ENCODE results near the gene ALKBH3. TPM values are rescaled to one million over a fixed set of nuclear protein-coding genes. Genes with fewer than 3 reads are reported as not detected.

ALKBH3 gene
- total RNA-seq, 2 donors from 2014 or later = 10.5 to 19.8 TPM

DNA sequence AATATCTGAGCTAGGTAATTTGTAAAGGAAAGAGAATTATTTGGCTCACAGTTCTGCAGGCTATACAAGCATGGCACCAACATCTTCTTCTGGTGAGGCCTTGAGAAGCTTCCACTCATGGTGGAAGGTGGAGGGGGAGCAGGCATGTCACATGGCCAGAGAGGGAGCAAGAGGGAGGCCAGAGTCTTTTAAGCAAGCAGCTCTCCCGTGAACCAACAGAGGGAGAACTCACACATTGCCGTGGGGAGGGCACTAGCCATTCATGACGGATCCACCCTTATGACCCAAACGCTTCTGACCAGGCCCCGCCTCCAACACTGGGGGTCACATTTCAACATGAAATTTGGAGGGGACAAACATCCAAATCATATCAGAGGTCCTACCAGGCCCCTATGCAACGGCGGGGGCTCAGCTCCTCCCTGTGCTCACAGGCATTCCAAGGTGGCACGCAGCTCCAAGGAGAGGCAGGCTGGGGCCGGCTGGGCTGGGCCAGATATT is 66.4 kb downstream of the ALKBH3 start:
- H3K4me3 ChIP-seq = no peak overlapping the region
- TF ChIP-seq, protein P1, sequence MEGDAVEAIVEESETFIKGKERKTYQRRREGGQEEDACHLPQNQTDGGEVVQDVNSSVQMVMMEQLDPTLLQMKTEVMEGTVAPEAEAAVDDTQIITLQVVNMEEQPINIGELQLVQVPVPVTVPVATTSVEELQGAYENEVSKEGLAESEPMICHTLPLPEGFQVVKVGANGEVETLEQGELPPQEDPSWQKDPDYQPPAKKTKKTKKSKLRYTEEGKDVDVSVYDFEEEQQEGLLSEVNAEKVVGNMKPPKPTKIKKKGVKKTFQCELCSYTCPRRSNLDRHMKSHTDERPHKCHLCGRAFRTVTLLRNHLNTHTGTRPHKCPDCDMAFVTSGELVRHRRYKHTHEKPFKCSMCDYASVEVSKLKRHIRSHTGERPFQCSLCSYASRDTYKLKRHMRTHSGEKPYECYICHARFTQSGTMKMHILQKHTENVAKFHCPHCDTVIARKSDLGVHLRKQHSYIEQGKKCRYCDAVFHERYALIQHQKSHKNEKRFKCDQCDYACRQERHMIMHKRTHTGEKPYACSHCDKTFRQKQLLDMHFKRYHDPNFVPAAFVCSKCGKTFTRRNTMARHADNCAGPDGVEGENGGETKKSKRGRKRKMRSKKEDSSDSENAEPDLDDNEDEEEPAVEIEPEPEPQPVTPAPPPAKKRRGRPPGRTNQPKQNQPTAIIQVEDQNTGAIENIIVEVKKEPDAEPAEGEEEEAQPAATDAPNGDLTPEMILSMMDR (IDR thresholded peaks at IDR 0.05) = peak in 1 of 2 donors; percentile 44
- no peaks in the 10 kb centered on the region for H3K9me3 ChIP-seq
- H3K27ac ChIP-seq = peak overlapping the region; percentile 9 to 40
- no peaks in the 10 kb centered on the region for H3K27me3 ChIP-seq
- H3K36me3 ChIP-seq = peaks cover 9% of the 10 kb centered on the region
- peak; percentile 78 for DNase-seq (ENCODE audit: low spot score)
- peaks cover 0 to 27% of the 10 kb centered on the region in 2 donors for H3K4me1 ChIP-seq

DNA sequence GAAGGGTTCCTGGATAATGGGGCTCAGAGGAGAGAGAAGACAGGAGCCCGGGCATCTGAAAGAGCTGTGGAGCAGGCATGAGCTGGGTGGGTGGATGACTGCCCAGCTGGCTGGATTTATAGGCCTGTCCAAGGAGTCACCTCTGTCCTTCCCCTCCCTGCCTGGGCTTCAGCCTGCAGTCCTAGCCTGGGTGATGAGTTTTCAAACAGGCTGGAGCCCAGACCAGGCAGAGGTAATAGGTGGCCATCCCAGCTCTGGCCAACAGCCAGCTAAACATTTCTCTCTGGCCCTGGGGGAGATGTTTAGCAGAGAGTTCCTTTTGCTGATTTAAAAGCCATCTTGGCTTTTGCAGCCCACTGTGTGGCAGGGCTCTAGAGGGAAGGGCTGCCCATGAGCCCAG is 67.2 kb downstream of the ALKBH3 start:
- peak overlapping the region in 1 of 2 donors; percentile 40 for H3K27ac ChIP-seq
- DNase-seq (ENCODE audit: low spot score) = no peak
- H3K4me1 ChIP-seq = peaks cover 0 to 24% of the 10 kb centered on the region in 2 donors
- H3K4me3 ChIP-seq = no peak overlapping the region
- no peaks in the 10 kb centered on the region for H3K9me3 ChIP-seq
- H3K27me3 ChIP-seq = no peaks in the 10 kb centered on the region
- peaks cover 9% of the 10 kb centered on the region for H3K36me3 ChIP-seq
- TF ChIP-seq, protein P1 (IDR thresholded peaks at IDR 0.05) = no peak

DNA sequence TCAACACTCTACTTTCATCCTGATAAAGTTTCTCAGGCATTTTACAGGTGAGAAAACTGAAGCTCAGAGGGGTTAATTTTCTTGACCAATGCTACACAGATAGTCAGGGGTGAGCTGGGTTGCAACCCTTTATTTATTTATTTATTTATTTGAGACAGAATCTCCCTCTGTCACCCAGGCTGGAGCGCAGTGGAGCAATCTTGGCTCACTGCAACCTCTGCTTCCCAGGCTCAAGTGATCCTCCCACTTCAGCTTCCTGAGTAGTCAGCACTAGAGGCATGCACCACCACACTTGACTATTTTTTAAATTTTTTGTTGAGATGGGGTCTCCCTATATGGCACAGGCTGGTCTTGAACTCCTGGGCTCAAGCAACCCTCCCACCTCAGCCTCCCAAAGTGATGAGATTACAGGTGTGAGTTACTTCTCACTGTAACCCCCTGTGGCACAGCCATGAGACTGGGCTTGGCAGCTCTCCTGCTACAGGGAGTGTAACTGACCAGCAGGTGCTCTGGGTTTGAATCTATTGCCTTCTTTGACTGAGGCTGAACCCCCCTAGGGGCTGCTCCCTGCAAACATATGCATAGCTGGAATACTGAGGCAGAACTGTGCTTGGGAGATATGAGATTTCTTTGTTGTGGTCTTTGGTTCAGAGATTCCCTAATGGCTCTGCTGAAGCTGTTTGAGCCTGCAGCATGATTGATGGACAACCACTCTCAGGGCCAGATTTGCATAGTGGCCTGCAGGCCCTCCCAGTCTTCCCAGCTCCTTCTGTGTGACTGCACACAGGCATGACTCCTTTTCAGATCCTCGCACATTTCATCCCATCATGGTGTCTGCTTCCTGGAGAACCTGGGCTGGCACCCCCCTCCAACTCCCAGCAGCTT is 68.0 kb downstream of the ALKBH3 start:
- H3K4me1 ChIP-seq = peaks cover 0 to 21% of the 10 kb centered on the region in 2 donors
- no peak overlapping the region for H3K4me3 ChIP-seq
- no peak overlapping the region for H3K27ac ChIP-seq
- H3K27me3 ChIP-seq = no peaks in the 10 kb centered on the region
- H3K36me3 ChIP-seq = peaks cover 9% of the 10 kb centered on the region
- no peak for DNase-seq (ENCODE audit: low spot score)
- TF ChIP-seq, protein P1 (IDR thresholded peaks at IDR 0.05) = no peak
- no peaks in the 10 kb centered on the region for H3K9me3 ChIP-seq

DNA sequence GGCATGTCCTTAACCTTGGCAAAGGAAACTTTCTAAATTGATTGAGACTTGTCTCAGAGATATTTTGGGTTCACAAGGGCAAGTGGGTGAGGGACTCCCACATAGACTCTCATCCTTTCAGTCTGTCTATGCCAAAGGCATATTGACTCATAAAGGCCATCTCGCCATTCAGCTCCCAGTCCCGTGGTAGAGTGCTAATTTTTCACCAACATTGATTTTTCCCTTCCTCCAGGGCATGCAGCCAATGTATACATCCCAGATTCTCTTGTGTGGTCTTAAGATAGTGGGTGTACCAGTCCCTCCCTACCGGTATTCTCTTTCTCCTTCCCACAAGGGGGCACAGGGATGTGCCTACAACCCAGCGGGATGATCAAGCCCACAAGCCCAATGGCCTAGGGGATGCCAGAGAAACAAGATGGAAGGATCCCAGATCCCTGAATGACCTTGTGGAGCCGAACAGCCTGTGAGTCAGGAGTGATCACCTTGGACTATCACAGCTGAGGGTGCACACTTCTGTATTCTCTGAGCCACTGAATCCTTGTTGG is 69.8 kb downstream of the ALKBH3 start:
- H3K27ac ChIP-seq = no peak overlapping the region
- no peak overlapping the region for H3K4me3 ChIP-seq
- no peaks in the 10 kb centered on the region for H3K9me3 ChIP-seq
- no peaks in the 10 kb centered on the region for H3K36me3 ChIP-seq
- TF ChIP-seq, protein P1 (IDR thresholded peaks at IDR 0.05) = no peak
- H3K4me1 ChIP-seq = peaks cover 0 to 4% of the 10 kb centered on the region in 2 donors
- H3K27me3 ChIP-seq = no peaks in the 10 kb centered on the region
- DNase-seq (ENCODE audit: low spot score) = no peak

DNA sequence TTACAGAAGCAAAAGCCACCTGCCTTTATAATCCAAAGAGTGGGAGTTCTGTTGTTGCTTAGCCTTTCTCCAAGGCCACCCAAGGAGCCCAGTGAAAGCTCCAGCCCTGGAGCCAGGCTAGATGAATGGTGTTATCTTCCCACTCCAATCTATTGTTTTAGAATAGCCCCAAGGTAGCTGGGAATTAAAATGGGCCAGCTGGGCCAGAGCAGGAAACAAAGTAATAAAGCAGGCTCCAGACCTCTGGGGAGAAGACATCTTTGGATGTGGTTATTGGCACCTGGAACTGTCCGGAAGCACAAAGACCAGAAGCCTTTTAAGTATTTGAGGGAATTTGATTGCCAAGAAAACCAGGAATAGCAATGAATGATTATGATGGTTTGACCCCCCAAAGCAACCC is 70.6 kb downstream of the ALKBH3 start:
- TF ChIP-seq, protein P1 (IDR thresholded peaks at IDR 0.05) = no peak
- no peaks in the 10 kb centered on the region for H3K9me3 ChIP-seq
- H3K27ac ChIP-seq = no peak overlapping the region
- H3K27me3 ChIP-seq = no peaks in the 10 kb centered on the region
- DNase-seq (ENCODE audit: low spot score) = peak; percentile 5
- no peak overlapping the region for H3K4me3 ChIP-seq
- H3K4me1 ChIP-seq = peaks cover 0 to 4% of the 10 kb centered on the region in 2 donors
- no peaks in the 10 kb centered on the region for H3K36me3 ChIP-seq

Data from right atrium auricular region (tissue), 2 donors.